ENCODE data around the gene USP32.

The USP32 gene

DNA sequence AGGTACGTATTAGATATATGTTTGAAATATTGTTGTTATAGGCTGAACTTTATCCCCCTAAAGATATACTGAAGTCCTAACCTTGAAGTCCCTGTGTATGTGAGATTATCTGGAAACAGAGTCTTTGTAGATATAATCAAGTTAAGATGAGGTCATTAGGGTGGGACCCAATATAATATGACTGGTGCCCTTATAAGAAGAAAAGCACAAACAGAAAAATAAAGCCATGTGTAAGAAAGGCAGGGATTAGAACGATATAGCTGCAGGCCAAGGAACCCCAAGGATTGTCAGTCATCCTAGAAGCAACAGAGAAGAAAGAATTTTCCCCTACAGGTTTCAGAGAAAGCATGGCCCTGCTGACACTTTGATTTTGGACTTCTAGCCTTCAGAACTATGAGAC, 95.8 kb downstream of the USP32 start:
- H3K4me3 ChIP-seq (ENCODE audit: low read length, poor library complexity, severe bottlenecking) = no peak overlapping the region
- no peaks in the 10 kb centered on the region for H3K9me2 ChIP-seq (replicated peaks; ENCODE audit: low read depth, low read length)
- no peaks in the 10 kb centered on the region for H3K9me3 ChIP-seq (ENCODE audit: insufficient read depth, low read depth, low read length)
- no peak overlapping the region for H3K4me2 ChIP-seq (ENCODE audit: low read depth, low read length, poor library complexity, severe bottlenecking)
- H3K79me2 ChIP-seq (ENCODE audit: insufficient read depth, low read length) = peaks cover 16% of the 10 kb centered on the region; the same call in 1 of the 2 replicates
- no peaks in the 10 kb centered on the region for H3K27me3 ChIP-seq (ENCODE audit: insufficient read depth, low read length, poor library complexity, severe bottlenecking)
- H3F3A ChIP-seq (ENCODE audit: low read depth) = no peaks in the 10 kb centered on the region
- H2AFZ ChIP-seq (ENCODE audit: low read length) = no peak overlapping the region
- TF ChIP-seq EZH2phosphoT487 (IDR thresholded peaks at IDR 0.05; ENCODE audit: borderline replicate concordance) = no peak
- no peak for TF ChIP-seq CTCF (conservative IDR thresholded peaks at IDR 0.05; ENCODE audit: low read length)
- H3K9ac ChIP-seq (ENCODE audit: low read depth, low read length, poor library complexity, severe bottlenecking) = no peak overlapping the region
- peaks cover 3% of the 10 kb centered on the region for H4K20me1 ChIP-seq (ENCODE audit: insufficient read depth, low read length, poor library complexity, severe bottlenecking)
- H3K4me1 ChIP-seq (ENCODE audit: insufficient read depth, low read length, poor library complexity, severe bottlenecking) = peaks cover 4% of the 10 kb centered on the region
- H3K36me3 ChIP-seq (ENCODE audit: insufficient read depth, low read length) = peaks cover 40% of the 10 kb centered on the region; the same call in 1 of the 2 replicates

- Histone ChIP-seq H3K4me3 (ENCODE audit: low read length, poor library complexity, severe bottlenecking) (no peak overlapping the region), H4K20me1 (ENCODE audit: insufficient read depth, low read length, poor library complexity, severe bottlenecking) (peaks cover 2% of the 10 kb centered on the region), H3K79me2 (ENCODE audit: insufficient read depth, low read length) (peaks cover 15% of the 10 kb centered on the region; the same call in 1 of the 2 replicates), H3K9me2 (replicated peaks; ENCODE audit: low read depth, low read length) (no peaks in the 10 kb centered on the region), H3K9me3 (ENCODE audit: insufficient read depth, low read depth, low read length) (no peaks in the 10 kb centered on the region), H3K27me3 (ENCODE audit: insufficient read depth, low read length, poor library complexity, severe bottlenecking) (no peaks in the 10 kb centered on the region), H3K9ac (ENCODE audit: low read depth, low read length, poor library complexity, severe bottlenecking) (no peak overlapping the region), H3F3A (ENCODE audit: low read depth) (no peaks in the 10 kb centered on the region), H3K4me1 (ENCODE audit: insufficient read depth, low read length, poor library complexity, severe bottlenecking) (peaks cover 4% of the 10 kb centered on the region), H3K36me3 (ENCODE audit: insufficient read depth, low read length) (peaks cover 36% of the 10 kb centered on the region; the same call in 1 of the 2 replicates), H2AFZ (ENCODE audit: low read length) (no peak overlapping the region), H3K4me2 (ENCODE audit: low read depth, low read length, poor library complexity, severe bottlenecking) (no peak overlapping the region)
- no peak for TF ChIP-seq CTCF (conservative IDR thresholded peaks at IDR 0.05; ENCODE audit: low read length)
- TF ChIP-seq EZH2phosphoT487 (IDR thresholded peaks at IDR 0.05; ENCODE audit: borderline replicate concordance) = no peak
These were observed 98.2 kb downstream of the USP32 start for GRCh38 chr17:60293580-60294335.

GRCh38 chr17:60292697-60293096, 99.2 kb downstream of the USP32 start:
- H3K36me3 ChIP-seq (ENCODE audit: insufficient read depth, low read length) = peaks cover 37% of the 10 kb centered on the region; the same call in 1 of the 2 replicates
- no peaks in the 10 kb centered on the region for H3K9me2 ChIP-seq (replicated peaks; ENCODE audit: low read depth, low read length)
- H3K9me3 ChIP-seq (ENCODE audit: insufficient read depth, low read depth, low read length) = no peaks in the 10 kb centered on the region
- no peaks in the 10 kb centered on the region for H3F3A ChIP-seq (ENCODE audit: low read depth)
- peaks cover 4% of the 10 kb centered on the region for H3K4me1 ChIP-seq (ENCODE audit: insufficient read depth, low read length, poor library complexity, severe bottlenecking)
- TF ChIP-seq EZH2phosphoT487 (IDR thresholded peaks at IDR 0.05; ENCODE audit: borderline replicate concordance) (no peak), CTCF (conservative IDR thresholded peaks at IDR 0.05; ENCODE audit: low read length) (no peak)
- no peak overlapping the region for H3K9ac ChIP-seq (ENCODE audit: low read depth, low read length, poor library complexity, severe bottlenecking)
- no peaks in the 10 kb centered on the region for H4K20me1 ChIP-seq (ENCODE audit: insufficient read depth, low read length, poor library complexity, severe bottlenecking)
- H3K4me3 ChIP-seq (ENCODE audit: low read length, poor library complexity, severe bottlenecking) = no peak overlapping the region
- no peaks in the 10 kb centered on the region for H3K27me3 ChIP-seq (ENCODE audit: insufficient read depth, low read length, poor library complexity, severe bottlenecking)
- no peak overlapping the region for H2AFZ ChIP-seq (ENCODE audit: low read length)
- H3K4me2 ChIP-seq (ENCODE audit: low read depth, low read length, poor library complexity, severe bottlenecking) = no peak overlapping the region
- peaks cover 12% of the 10 kb centered on the region; the same call in 1 of the 2 replicates for H3K79me2 ChIP-seq (ENCODE audit: insufficient read depth, low read length)

All from Loucy (cell line).